ENCODE results near the gene CCNL2.

- no peak for TF ChIP-seq CTCF (IDR thresholded peaks at IDR 0.05)
- no peak for TF ChIP-seq POLR2A (IDR thresholded peaks at IDR 0.05)
Observed at GRCh38 chr1:1421907-1422464, 22.9 kb upstream of the CCNL2 start.

Data from right lobe of liver (tissue), 4 donors.